ENCODE results near the gene C5AR2.

- TF ChIP-seq CTCF (conservative IDR thresholded peaks at IDR 0.05) (no peak), ZFX (IDR thresholded peaks at IDR 0.05) (no peak)
These were observed 41.6 kb downstream of the C5AR2 start for GRCh38 chr19:47373246-47374240.
